ENCODE data around the gene GSTM5. TPM values are rescaled to one million over a fixed set of nuclear protein-coding genes. Genes with fewer than 3 reads are reported as not detected.

GSTM5 gene
- total RNA-seq, 1 experiment from 2014 or later = 0.11 TPM

- Mint-ChIP-seq H3K4me1 (no peaks in the 10 kb centered on the region), H3K36me3 (peaks cover 6% of the 10 kb centered on the region), H3K4me3 (no peak overlapping the region), H3K27ac (no peak overlapping the region), H3K27me3 (ENCODE audit: low read depth) (peaks cover 10% of the 10 kb centered on the region), H3K9me3 (peaks cover 17% of the 10 kb centered on the region)
- CTCF ChIA-PET = interaction anchor here (0.6 to 2.3 kb wide), 3 partner anchors 81 to 271 kb away, joined by 3 to 7 read pairs (median 3); partner anchors contain the start of gene AHCYL1
- POLR2A ChIA-PET = no interaction called here
- ATAC-seq (no peak), DNase-seq (ENCODE audit: low spot score) (no peak)
- no peak for TF ChIP-seq USF1 (CRISPR knock-in tag; IDR thresholded peaks at IDR 0.05)
- no peak for TF ChIP-seq TP53 (CRISPR knock-in tag; IDR thresholded peaks at IDR 0.05)
Observed at GRCh38 chr1:109721042-109721441, 9.0 kb downstream of the GSTM5 start.

DNA sequence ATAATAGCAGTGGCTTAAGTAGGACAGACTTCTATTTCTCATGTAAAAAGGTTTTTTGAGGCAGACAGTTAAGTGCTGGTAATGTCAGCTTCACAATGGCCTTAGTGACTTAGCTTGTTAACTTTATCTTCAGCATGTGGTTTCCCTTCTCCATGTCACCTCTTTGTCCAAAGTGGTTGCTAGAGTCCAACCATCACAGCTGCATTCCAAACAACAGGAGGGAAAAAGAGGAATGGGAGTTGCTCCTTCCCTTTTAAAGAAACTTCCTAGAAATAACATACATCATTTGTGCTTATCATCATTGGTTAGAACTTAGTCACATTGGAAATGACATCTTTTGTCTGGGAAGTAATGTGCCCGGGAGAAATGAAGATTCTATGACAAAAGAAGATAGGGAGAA, 9.9 kb downstream of the GSTM5 start:
- H3K36me3 Mint-ChIP-seq = peaks cover 16% of the 10 kb centered on the region
- TF ChIP-seq KAT7 (CRISPR knock-in tag; IDR thresholded peaks at IDR 0.05; ENCODE audit: borderline replicate concordance) (no peak), FOXP1 (CRISPR knock-in tag; IDR thresholded peaks at IDR 0.05; ENCODE audit: borderline replicate concordance) (no peak), SMAD3 (CRISPR knock-in tag; IDR thresholded peaks at IDR 0.05; ENCODE audit: borderline replicate concordance) (no peak), FOXK1 (CRISPR knock-in tag; IDR thresholded peaks at IDR 0.05) (no peak), ATF2 (CRISPR knock-in tag; IDR thresholded peaks at IDR 0.05; ENCODE audit: borderline replicate concordance, low read depth) (no peak), ELF4 (CRISPR knock-in tag; IDR thresholded peaks at IDR 0.05; ENCODE audit: low read depth) (no peak), MXD4 (CRISPR knock-in tag; IDR thresholded peaks at IDR 0.05; ENCODE audit: borderline replicate concordance) (no peak), GTF2I (CRISPR knock-in tag; conservative IDR thresholded peaks at IDR 0.05) (no peak), MYBL2 (CRISPR knock-in tag; IDR thresholded peaks at IDR 0.05) (no peak), AR (CRISPR knock-in tag; IDR thresholded peaks at IDR 0.05) (no peak), GABPB1 (CRISPR knock-in tag; IDR thresholded peaks at IDR 0.05) (no peak), JUN (CRISPR knock-in tag; IDR thresholded peaks at IDR 0.05) (no peak), NFATC4 (CRISPR knock-in tag; IDR thresholded peaks at IDR 0.05) (no peak), TCF7 (CRISPR knock-in tag; IDR thresholded peaks at IDR 0.05; ENCODE audit: low read depth) (no peak), IRF2 (CRISPR knock-in tag; IDR thresholded peaks at IDR 0.05; ENCODE audit: borderline replicate concordance, low read depth) (no peak), ATF3 (CRISPR knock-in tag; conservative IDR thresholded peaks at IDR 0.05) (no peak)
- TF ChIP-seq, protein P1, sequence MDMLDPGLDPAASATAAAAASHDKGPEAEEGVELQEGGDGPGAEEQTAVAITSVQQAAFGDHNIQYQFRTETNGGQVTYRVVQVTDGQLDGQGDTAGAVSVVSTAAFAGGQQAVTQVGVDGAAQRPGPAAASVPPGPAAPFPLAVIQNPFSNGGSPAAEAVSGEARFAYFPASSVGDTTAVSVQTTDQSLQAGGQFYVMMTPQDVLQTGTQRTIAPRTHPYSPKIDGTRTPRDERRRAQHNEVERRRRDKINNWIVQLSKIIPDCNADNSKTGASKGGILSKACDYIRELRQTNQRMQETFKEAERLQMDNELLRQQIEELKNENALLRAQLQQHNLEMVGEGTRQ (CRISPR knock-in tag; IDR thresholded peaks at IDR 0.05) = no peak
- TF ChIP-seq, protein P2, sequence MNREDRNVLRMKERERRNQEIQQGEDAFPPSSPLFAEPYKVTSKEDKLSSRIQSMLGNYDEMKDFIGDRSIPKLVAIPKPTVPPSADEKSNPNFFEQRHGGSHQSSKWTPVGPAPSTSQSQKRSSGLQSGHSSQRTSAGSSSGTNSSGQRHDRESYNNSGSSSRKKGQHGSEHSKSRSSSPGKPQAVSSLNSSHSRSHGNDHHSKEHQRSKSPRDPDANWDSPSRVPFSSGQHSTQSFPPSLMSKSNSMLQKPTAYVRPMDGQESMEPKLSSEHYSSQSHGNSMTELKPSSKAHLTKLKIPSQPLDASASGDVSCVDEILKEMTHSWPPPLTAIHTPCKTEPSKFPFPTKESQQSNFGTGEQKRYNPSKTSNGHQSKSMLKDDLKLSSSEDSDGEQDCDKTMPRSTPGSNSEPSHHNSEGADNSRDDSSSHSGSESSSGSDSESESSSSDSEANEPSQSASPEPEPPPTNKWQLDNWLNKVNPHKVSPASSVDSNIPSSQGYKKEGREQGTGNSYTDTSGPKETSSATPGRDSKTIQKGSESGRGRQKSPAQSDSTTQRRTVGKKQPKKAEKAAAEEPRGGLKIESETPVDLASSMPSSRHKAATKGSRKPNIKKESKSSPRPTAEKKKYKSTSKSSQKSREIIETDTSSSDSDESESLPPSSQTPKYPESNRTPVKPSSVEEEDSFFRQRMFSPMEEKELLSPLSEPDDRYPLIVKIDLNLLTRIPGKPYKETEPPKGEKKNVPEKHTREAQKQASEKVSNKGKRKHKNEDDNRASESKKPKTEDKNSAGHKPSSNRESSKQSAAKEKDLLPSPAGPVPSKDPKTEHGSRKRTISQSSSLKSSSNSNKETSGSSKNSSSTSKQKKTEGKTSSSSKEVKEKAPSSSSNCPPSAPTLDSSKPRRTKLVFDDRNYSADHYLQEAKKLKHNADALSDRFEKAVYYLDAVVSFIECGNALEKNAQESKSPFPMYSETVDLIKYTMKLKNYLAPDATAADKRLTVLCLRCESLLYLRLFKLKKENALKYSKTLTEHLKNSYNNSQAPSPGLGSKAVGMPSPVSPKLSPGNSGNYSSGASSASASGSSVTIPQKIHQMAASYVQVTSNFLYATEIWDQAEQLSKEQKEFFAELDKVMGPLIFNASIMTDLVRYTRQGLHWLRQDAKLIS (CRISPR knock-in tag; IDR thresholded peaks at IDR 0.05; ENCODE audit: borderline replicate concordance) = no peak
- DNase-seq (ENCODE audit: low spot score) (no peak), ATAC-seq (no peak)
- H3K4me3 Mint-ChIP-seq = no peak overlapping the region
- peaks cover 26% of the 10 kb centered on the region for H3K9me3 Mint-ChIP-seq
- peaks cover 17% of the 10 kb centered on the region for H3K27me3 Mint-ChIP-seq (ENCODE audit: low read depth)
- ChIA-PET POLR2A (no interaction called here), CTCF (interaction anchor here (2.3 kb wide), 1 partner anchor 82 kb away, joined by 7 read pairs; no protein-coding TSS in a partner anchor)
- H3K4me1 Mint-ChIP-seq = no peaks in the 10 kb centered on the region
- no peak overlapping the region for H3K27ac Mint-ChIP-seq

Data from WTC11 (cell line).